Glutamatergic neuron (in vitro differentiated cells): ENCODE results near the gene LY6G6D. TPM values are rescaled to one million over a fixed set of nuclear protein-coding genes. Genes with fewer than 3 reads are reported as not detected.

ENCODE experiments used
- DNase-seq: peaks from one replicate; pipeline ENCODE4 v3.0.0; 2022
- H3K27ac Mint-ChIP-seq: one replicate; pipeline ENCODE4 v1.8.0; 2020; ENCODE audit warnings: mild to moderate bottlenecking, mixed read lengths, inconsistent platforms; ENCODE audit not compliant: unreplicated experiment
- H3K27me3 Mint-ChIP-seq: one replicate; pipeline ENCODE4 v1.8.0; 2020; ENCODE audit warnings: mild to moderate bottlenecking, moderate library complexity, mixed read lengths, inconsistent platforms; ENCODE audit not compliant: unreplicated experiment
- H3K36me3 Mint-ChIP-seq: one replicate; pipeline ENCODE4 v1.8.0; 2020; ENCODE audit warnings: mild to moderate bottlenecking, mixed read lengths, inconsistent platforms; ENCODE audit not compliant: unreplicated experiment
- H3K4me1 Mint-ChIP-seq: one replicate; pipeline ENCODE4 v1.8.0; 2020; ENCODE audit warnings: mild to moderate bottlenecking, low read depth, mixed read lengths, inconsistent platforms; ENCODE audit not compliant: unreplicated experiment
- H3K4me3 Mint-ChIP-seq: one replicate; pipeline ENCODE4 v1.8.0; 2020; ENCODE audit warnings: mild to moderate bottlenecking, mixed read lengths, inconsistent platforms; ENCODE audit not compliant: unreplicated experiment
- H3K9me3 Mint-ChIP-seq: one replicate; pipeline ENCODE4 v1.8.0; 2020; ENCODE audit warnings: mild to moderate bottlenecking, moderate library complexity, mixed read lengths, inconsistent platforms; ENCODE audit not compliant: unreplicated experiment
- total RNA-seq: library from RNA; stranded (reverse); fragmentation: NEBNext Ultra II Directional; extraction: Animal tissue kit (Norgen Biotek cat#: 25700); gene quantifications from one replicate; pipeline ENCODE4 v1.2.1, GENCODE V29; 2021; ENCODE audit not compliant: unreplicated experiment
- TF ChIP-seq, protein P1 (sequence below): fragments of 200-600 bp; sonication (generic); IDR thresholded peaks from one replicate; pipeline ENCODE4 v1.5.0; 2021; ENCODE audit not compliant: partially characterized antibody, unreplicated experiment

The LY6G6D gene
- total RNA-seq, 1 donor from 2014 or later = not detected

DNA sequence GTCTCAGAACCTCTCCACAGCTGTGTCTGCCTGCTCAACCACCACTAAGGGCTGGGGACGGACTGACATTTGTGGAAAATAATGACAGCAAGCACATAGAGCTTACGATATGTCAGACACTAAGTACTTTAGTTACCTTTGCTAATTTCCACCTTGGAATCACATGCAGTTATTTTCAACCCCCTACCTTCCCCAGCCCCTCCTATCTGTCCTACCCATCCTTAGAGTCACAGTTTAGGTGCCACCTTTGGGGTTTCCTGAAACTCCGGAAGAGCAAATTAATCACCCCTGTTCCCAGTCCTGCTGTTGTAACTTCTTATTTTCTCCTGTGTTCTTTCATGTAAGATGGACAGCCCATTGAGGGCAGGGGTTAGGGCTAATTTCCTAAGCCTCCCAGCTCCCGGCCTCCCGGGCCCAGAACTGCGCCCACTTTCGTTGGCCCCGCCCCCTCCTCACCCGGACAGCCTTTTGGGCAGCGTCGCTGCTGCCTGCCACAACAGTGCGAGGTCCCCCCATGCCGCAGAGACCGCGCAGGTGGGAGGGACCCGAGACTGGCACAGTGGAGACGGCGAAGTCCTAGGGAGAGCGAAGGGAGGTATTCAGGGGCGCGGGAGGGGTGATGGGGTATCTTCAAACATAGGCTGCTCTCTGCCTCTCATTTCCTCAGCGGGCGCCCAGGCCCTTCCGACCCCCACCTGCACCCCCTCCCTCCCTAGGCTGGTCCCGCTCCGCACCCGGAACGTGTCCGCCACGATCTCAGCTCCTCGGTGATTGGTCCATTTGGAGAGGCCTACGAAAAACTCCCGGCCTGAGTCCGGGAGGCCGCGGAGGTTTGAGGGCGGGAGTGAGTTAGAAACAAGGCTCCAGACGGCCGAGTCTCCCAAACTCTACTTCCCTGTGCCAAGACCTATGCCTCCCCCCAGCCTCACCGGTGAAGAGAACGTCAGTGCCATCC is 12.8 kb downstream of the LY6G6D start:
- Mint-ChIP-seq H3K4me1 (peaks cover 6% of the 10 kb centered on the region), H3K36me3 (peaks cover 14% of the 10 kb centered on the region), H3K27ac (peak overlapping the region; percentile 28), H3K4me3 (peak overlapping the region; percentile 98), H3K9me3 (peaks cover 12% of the 10 kb centered on the region), H3K27me3 (peaks cover 17% of the 10 kb centered on the region)
- no peak for DNase-seq
- TF ChIP-seq, protein P1, sequence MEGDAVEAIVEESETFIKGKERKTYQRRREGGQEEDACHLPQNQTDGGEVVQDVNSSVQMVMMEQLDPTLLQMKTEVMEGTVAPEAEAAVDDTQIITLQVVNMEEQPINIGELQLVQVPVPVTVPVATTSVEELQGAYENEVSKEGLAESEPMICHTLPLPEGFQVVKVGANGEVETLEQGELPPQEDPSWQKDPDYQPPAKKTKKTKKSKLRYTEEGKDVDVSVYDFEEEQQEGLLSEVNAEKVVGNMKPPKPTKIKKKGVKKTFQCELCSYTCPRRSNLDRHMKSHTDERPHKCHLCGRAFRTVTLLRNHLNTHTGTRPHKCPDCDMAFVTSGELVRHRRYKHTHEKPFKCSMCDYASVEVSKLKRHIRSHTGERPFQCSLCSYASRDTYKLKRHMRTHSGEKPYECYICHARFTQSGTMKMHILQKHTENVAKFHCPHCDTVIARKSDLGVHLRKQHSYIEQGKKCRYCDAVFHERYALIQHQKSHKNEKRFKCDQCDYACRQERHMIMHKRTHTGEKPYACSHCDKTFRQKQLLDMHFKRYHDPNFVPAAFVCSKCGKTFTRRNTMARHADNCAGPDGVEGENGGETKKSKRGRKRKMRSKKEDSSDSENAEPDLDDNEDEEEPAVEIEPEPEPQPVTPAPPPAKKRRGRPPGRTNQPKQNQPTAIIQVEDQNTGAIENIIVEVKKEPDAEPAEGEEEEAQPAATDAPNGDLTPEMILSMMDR = no peak

DNA sequence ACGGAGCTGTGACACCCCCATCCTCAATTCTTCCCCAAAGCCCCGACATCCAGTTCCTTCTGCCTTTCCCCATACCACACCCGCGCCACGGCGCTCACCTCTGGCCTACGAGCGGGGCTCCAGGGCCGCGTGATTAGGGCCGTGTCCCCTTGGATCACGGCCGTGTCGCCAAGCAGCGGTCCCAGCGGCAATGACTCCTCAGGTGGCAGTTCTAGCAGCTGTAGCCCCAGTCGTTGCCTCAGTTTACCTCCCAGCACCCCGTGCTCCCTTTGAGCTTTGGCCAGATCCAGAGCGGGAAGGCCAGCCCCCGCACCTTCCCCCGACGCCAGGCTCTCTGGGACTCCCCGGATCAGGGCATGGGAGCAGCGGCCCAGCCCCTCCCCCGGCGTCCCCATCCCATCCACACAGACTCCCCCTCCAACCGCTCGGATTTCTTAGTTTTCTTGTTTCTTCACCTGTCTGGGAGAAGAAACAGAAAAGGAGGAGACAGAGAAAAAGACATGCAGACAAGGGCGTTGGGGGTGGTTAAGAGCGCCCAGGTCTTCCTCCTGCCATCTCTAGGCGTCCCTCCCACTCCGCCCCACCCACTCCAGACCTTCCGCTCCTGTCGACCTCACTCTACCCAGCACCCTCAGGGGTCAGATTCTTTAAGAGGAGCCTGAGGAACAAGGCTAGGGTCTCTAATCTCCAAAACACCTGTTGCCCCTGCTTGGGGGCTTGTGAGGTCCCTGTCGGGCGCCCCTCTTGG is 13.8 kb downstream of the LY6G6D start, which contains the start of gene DDAH2:
TSS of gene DDAH2 (minus strand) at position 533 of the 748 bp plus-strand sequence. CDS start at position 395, 138 bp downstream.
- TF ChIP-seq, protein P1 = no peak
- H3K27ac Mint-ChIP-seq = peak within 1 kb of the TSS; percentile 96
- peak within 1 kb of the TSS; percentile 98 for H3K4me3 Mint-ChIP-seq
- H3K27me3 Mint-ChIP-seq = peaks cover 19% of the 10 kb centered on the region
- H3K36me3 Mint-ChIP-seq = peaks cover 14% of the 10 kb centered on the region
- no peak for DNase-seq
- peaks cover 13% of the 10 kb centered on the region for H3K9me3 Mint-ChIP-seq
- peaks cover 8% of the 10 kb centered on the region for H3K4me1 Mint-ChIP-seq

DNA sequence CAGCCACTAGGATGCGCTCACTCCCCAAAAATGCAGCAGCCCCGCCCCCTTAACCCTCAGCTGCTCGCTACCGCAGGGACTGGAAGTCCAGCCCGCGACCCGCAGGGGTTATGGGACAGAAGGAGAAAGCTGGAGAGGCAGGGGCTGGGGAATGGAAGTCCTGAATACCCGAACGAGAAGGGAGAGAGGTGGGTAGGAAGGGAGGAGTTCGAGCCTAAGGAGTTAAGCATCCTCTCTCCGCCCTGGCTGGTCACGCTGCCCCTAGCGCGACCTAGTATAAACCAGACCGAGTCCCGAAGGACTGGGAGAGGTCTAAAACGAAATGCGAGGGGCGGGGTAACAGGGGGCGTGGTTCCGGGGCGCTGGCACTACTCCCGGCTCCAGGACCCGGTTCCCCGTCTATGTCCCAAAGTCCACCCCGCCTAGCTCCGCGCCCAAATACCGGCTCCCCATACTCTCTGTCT is 14.4 kb downstream of the LY6G6D start:
- TF ChIP-seq, protein P1 = peak; percentile 66
- peaks cover 10% of the 10 kb centered on the region for H3K4me1 Mint-ChIP-seq
- H3K27me3 Mint-ChIP-seq = peaks cover 21% of the 10 kb centered on the region
- peak overlapping the region; percentile 96 for H3K27ac Mint-ChIP-seq
- H3K4me3 Mint-ChIP-seq = peak overlapping the region; percentile 98
- peaks cover 13% of the 10 kb centered on the region for H3K9me3 Mint-ChIP-seq
- peak; percentile 90 for DNase-seq
- H3K36me3 Mint-ChIP-seq = peaks cover 14% of the 10 kb centered on the region

DNA sequence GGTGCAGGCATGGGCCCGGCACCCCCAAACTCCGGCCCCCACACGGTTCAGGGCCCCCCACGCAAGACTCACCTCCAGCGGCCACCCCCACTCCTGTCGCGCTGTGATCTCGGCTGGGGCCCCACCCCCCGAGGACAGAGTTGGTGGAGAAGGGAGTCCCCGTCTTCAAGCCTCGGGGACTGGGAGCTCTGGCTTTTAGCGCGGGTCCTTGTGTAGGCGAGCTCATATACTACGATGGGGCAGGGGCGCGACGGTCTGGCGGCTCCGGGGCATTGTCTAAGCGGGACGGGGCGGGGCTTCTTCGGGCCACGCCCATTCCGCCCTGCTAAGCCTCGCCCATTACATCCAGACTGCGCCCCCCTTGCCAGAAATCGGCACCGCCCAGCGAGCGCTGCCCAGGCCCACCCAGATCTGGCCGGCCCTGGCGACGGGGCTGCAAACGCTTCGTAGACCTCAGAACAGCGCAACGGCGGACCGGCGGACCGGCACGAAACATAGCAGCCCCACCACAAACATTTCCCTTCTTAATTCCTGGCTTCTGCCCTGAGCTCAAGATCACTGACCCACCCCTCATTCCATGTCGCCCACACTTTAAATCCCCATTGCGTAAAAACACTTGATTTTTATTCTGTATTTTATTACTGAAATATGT is 15.0 kb downstream of the LY6G6D start:
- H3K9me3 Mint-ChIP-seq = peaks cover 15% of the 10 kb centered on the region
- peaks cover 10% of the 10 kb centered on the region for H3K4me1 Mint-ChIP-seq
- DNase-seq = peak; percentile 95
- H3K4me3 Mint-ChIP-seq = peak overlapping the region; percentile 98
- H3K27ac Mint-ChIP-seq = peak overlapping the region; percentile 96
- H3K36me3 Mint-ChIP-seq = peaks cover 14% of the 10 kb centered on the region
- TF ChIP-seq, protein P1 = no peak
- H3K27me3 Mint-ChIP-seq = peaks cover 22% of the 10 kb centered on the region
